ENCODE data around the gene SMPDL3A. TPM values are rescaled to one million over a fixed set of nuclear protein-coding genes. Genes with fewer than 3 reads are reported as not detected.
"Not testable (repeated sequence)": the region's sequence is repeated elsewhere in the genome, so short reads cannot be mapped to it uniquely, and the experiment has no call there.

Gene SMPDL3A
- total and polyA plus RNA-seq, 2 donors (not counting 3 experiments of a cell fraction or from before 2014, with no cell fraction given) = 4.1 to 4.2 TPM

DNA sequence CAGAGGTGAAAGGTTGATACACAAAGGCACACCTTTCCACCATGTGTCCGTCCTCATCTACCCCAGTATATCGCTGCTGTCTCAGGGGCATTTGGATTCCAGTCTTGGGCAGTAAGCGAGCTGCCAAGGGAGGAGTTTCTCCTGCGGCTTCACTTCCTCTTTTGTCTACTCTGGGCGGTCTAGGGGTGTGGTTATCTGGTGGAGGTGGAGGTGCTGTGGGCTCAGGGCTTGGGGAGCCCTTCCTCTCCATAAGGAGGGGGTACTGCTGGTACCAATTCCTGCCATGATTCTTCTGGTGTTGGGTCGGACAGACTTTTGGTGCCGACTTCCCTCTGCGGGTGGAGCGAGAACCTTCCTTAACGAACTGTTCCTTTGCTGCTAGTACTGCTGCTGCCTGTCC lies 41.5 kb upstream of the SMPDL3A start:
- FAIRE-seq (no peak), DNase-seq (ENCODE audit: low read depth, low spot score) (no peak)
- H3K4me2 ChIP-seq (ENCODE audit: insufficient read depth, low read length) = no peak overlapping the region
- ChIA-PET CTCF (no interaction called here), POLR2A (no interaction called here)
- no peaks in the 10 kb centered on the region for H3K79me2 ChIP-seq (ENCODE audit: control insufficient read depth, insufficient read depth, low read length)
- H2AFZ ChIP-seq (ENCODE audit: low read depth, low read length) = no peak overlapping the region
- H3K36me3 ChIP-seq (ENCODE audit: control insufficient read depth in 2 of 2, extremely low read depth in 1 of 2, insufficient read depth in 2 of 2, low read length in 2 of 2) = no peaks in the 10 kb centered on the region
- H3K4me3 ChIP-seq (replicated peaks in 1 of 3; ENCODE audit: insufficient read depth in 1 of 3, low read depth in 1 of 3, low read length in 3 of 3) = no peak overlapping the region
- dilution Hi-C loops (cut with MboI; ENCODE audit: extremely low pct_ligation_motif_present, low sequenced_read_pairs) = no loop called here
- H3K9me1 ChIP-seq (replicated peaks; ENCODE audit: control insufficient read depth, extremely low read depth, insufficient read depth, low read length) = no peaks in the 10 kb centered on the region
- H3K27ac ChIP-seq (ENCODE audit: insufficient read depth, low read depth, low read length) = no peak overlapping the region
- no TSS peak for BruUV-seq (replicated peaks)
- H4K20me1 ChIP-seq (replicated peaks; ENCODE audit: control insufficient read depth, extremely low read depth, insufficient read depth, low read length) = no peaks in the 10 kb centered on the region
- H3K27me3 ChIP-seq (ENCODE audit: control insufficient read depth in 2 of 2, insufficient read depth in 2 of 2, low read length in 2 of 2) = peaks cover 0 to 3% of the 10 kb centered on the region in 2 experiments
- H3K9me3 ChIP-seq (replicated peaks; ENCODE audit: control insufficient read depth, insufficient read depth, low read length) = no peaks in the 10 kb centered on the region
- intact Hi-C loops (cut with micrococcal nuclease) = no loop called here
- H3K9ac ChIP-seq (replicated peaks; ENCODE audit: extremely low read depth, insufficient read depth, low read length) = no peak overlapping the region
- no peaks in the 10 kb centered on the region for H3K4me1 ChIP-seq (ENCODE audit: control insufficient read depth, extremely low read depth, insufficient read depth, low read length)
- TF ChIP-seq POLR2A (IDR thresholded peaks at IDR 0.05; ENCODE audit: low read depth, low read length) = no peak
- TF ChIP-seq, protein P1, sequence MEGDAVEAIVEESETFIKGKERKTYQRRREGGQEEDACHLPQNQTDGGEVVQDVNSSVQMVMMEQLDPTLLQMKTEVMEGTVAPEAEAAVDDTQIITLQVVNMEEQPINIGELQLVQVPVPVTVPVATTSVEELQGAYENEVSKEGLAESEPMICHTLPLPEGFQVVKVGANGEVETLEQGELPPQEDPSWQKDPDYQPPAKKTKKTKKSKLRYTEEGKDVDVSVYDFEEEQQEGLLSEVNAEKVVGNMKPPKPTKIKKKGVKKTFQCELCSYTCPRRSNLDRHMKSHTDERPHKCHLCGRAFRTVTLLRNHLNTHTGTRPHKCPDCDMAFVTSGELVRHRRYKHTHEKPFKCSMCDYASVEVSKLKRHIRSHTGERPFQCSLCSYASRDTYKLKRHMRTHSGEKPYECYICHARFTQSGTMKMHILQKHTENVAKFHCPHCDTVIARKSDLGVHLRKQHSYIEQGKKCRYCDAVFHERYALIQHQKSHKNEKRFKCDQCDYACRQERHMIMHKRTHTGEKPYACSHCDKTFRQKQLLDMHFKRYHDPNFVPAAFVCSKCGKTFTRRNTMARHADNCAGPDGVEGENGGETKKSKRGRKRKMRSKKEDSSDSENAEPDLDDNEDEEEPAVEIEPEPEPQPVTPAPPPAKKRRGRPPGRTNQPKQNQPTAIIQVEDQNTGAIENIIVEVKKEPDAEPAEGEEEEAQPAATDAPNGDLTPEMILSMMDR (IDR thresholded peaks at IDR 0.05; ENCODE audit: extremely low read depth in 1 of 2, insufficient read depth in 1 of 2, low read depth in 1 of 2, low read length in 2 of 2) = no peak

DNA sequence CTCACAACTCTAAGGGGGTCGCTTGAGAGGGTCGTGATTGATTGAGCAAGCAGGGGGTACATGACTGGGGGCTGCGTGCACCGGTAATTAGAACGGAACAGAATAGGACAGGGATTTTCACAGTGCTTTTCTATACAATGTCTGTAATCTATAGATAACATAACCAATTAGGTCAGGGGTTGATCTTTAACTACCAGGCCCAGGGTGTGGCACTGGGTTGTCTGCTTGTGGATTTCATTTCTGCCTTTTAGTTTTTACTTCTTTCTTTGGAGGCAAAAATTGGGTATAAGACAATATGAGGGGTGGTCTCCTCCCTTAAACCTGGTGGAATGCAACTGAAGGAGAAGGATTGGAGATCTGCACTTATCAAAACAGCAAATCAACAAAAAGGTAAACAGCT lies 40.1 kb upstream of the SMPDL3A start:
- DNase-seq (ENCODE audit: low read depth, low spot score); H3K9ac ChIP-seq (replicated peaks; ENCODE audit: extremely low read depth, insufficient read depth, low read length); H3K36me3 ChIP-seq (ENCODE audit: control insufficient read depth in 2 of 2, extremely low read depth in 1 of 2, insufficient read depth in 2 of 2, low read length in 2 of 2); H3K9me3 ChIP-seq (replicated peaks; ENCODE audit: control insufficient read depth, insufficient read depth, low read length); CTCF ChIA-PET; H4K20me1 ChIP-seq (replicated peaks; ENCODE audit: control insufficient read depth, extremely low read depth, insufficient read depth, low read length); FAIRE-seq; H3K9me1 ChIP-seq (replicated peaks; ENCODE audit: control insufficient read depth, extremely low read depth, insufficient read depth, low read length); H3K27ac ChIP-seq (ENCODE audit: insufficient read depth, low read depth, low read length); H3K4me1 ChIP-seq (ENCODE audit: control insufficient read depth, extremely low read depth, insufficient read depth, low read length); intact Hi-C loops (cut with micrococcal nuclease); H3K79me2 ChIP-seq (ENCODE audit: control insufficient read depth, insufficient read depth, low read length); H3K27me3 ChIP-seq (ENCODE audit: control insufficient read depth in 2 of 2, insufficient read depth in 2 of 2, low read length in 2 of 2); H3K4me2 ChIP-seq (ENCODE audit: insufficient read depth, low read length); POLR2A ChIA-PET; BruUV-seq (replicated peaks); H3K4me3 ChIP-seq (replicated peaks in 1 of 3; ENCODE audit: insufficient read depth in 1 of 3, low read depth in 1 of 3, low read length in 3 of 3); H2AFZ ChIP-seq (ENCODE audit: low read depth, low read length); dilution Hi-C loops (cut with MboI; ENCODE audit: extremely low pct_ligation_motif_present, low sequenced_read_pairs): not testable (repeated sequence)

Data from endothelial cell of umbilical vein (primary cell).